HG02678 (cell line): ENCODE data around the gene ATP6AP2.
"Not testable (repeated sequence)": the region's sequence is repeated elsewhere in the genome, so short reads cannot be mapped to it uniquely, and the experiment has no call there.

Source experiments
- ATAC-seq: cut with Tn5 transposase; IDR thresholded peaks from one replicate; pipeline ENCODE4 v1.9.1; 2021; ENCODE audit warnings: mild to moderate bottlenecking, moderate library complexity; ENCODE audit not compliant: unreplicated experiment

Gene ATP6AP2

GRCh38 chrX:40580537-40581335 is at the start of gene ATP6AP2:
ATP6AP2 (plus strand) TSS chrX:40580970; CDS start chrX:40581066, 96 bp downstream.
- ATAC-seq, result peak; percentile 95

GRCh38 chrX:40531056-40531826 is 49.5 kb upstream of the ATP6AP2 start:
- ATAC-seq, result no peak

DNA sequence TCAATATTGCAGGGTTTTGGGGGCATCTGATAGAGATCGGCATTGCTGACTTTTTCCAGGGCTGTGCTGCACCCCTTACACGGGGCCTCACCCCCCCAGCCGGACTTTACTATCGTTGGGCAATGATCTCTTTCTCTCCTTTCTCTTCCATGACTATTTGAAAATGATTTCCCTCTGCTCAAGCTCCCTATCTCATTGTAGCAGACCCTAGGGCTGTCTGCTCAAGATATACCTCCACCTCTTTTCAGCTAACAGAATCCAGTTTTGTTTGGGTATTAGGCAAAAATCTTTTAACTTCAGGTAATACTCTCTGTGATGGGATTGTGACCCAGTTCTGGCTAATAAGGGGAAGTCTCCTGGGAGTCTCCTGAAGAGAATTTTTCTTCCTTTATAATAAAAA is 43.5 kb upstream of the ATP6AP2 start:
- no peak for ATAC-seq

DNA sequence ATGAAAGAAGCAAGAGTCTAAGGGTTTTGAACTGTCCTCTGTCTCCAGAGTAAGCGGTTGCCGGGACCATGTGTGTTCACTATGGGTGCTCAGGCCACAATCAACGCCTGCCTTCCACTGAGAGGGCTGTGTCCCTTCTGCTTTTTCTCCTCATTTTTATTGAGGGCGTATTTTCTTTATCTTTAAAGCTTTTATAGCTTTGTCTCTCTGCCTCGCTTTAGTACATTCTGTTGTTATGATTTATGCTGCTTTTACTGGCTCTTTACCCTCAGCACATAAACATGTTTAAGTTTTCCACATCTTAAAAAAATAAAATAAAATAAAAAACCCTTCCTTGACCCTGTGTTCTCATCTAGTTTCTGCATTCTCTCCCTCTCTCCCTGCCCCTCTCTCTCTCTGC is 42.4 kb upstream of the ATP6AP2 start:
- ATAC-seq, result no peak

DNA sequence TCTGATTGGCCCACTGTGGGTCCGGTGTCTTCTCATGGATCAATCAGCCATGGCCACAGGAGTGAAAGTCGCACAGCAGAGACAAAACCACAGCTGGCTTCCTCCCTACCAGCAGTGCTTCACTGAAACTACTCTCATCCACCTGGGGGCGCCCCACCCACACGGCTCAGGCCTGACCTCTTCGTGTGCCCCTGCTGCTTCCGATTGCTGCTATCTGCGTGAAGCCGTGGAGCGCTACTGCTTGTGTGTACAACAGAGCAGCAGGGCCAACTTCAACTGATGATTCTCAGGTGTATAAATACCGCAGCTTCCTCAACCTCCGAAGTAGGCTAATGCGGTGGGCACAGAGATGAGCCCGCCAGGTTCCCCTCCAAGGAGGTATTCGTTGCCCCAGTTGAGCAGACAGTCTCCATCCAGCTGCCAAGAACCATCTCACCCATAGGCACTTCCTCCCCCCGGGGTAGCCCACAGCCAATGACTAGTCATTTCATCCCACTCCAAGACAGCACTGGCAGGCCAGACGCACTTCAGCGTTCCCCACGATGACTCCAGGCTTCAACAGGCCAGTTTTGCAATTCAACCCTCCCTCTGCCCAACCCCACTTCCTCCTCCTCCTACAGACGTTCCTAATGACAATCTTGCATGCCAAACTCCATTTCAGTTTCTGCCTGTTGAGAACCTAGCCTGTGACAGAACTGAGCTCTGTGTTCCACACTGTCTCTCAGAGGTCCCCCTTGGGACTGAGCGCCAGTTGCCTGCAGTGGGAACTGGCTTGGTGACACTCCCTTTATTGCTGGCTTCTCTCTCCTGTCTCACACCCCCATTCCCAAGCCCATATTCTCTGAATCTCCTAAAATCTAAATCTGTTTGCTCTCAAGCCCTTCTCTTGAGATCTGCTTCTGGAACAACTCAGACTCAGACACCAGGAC is 41.3 kb upstream of the ATP6AP2 start:
- ATAC-seq, result peak; percentile 88

GRCh38 chrX:40542208-40542607 is 38.6 kb upstream of the ATP6AP2 start:
- no peak for ATAC-seq

GRCh38 chrX:40542972-40543371 is 37.8 kb upstream of the ATP6AP2 start:
- no peak for ATAC-seq

GRCh38 chrX:40543661-40544328 is 37.0 kb upstream of the ATP6AP2 start:
- ATAC-seq, result no peak

DNA sequence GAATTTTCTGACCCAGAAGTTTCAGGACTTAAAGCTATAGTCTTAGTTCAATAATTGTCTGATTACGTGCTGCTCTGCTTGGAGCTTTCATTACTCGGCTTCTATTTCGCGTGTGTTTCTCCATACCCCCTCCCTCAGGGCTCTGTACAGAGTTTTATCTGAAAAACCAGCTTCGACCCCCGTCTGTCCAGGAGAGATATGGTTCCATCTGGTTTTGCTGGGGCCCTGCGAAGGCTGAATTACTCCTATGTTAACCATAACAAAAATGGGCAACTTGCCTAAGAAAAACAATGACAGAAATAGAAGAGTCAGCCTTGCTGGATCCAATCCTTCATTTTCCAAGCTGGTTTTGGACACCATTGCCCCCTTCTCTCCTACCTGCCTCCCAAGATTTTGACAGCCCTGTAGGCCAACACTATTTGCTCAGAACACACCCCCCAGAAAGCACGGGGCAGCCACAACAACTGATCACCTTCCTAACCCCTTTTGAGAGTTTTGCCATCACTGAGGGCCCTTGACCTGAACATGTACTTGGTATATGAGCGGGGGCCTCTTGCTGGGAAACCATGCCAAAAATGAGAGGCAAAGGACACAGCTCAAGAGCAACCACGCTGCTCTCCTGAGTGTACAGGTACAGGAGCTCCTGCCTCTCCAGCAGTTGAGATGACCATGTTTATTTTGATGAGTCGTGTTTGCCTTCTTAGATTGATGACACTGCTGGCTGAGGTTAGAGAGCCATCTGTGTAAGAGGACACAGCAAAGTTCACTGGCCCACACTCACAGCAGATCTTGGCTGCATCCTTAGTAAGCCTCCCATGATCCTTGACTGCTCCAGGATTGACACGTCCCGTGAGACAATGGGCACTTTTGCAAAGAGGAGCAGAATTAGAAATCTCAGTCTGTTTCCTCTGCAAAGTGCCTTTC is 36.2 kb upstream of the ATP6AP2 start:
- ATAC-seq, result no peak

GRCh38 chrX:40546870-40547269 is 33.9 kb upstream of the ATP6AP2 start:
- no peak for ATAC-seq

GRCh38 chrX:40550066-40550465 is 30.7 kb upstream of the ATP6AP2 start:
- ATAC-seq, result no peak

DNA sequence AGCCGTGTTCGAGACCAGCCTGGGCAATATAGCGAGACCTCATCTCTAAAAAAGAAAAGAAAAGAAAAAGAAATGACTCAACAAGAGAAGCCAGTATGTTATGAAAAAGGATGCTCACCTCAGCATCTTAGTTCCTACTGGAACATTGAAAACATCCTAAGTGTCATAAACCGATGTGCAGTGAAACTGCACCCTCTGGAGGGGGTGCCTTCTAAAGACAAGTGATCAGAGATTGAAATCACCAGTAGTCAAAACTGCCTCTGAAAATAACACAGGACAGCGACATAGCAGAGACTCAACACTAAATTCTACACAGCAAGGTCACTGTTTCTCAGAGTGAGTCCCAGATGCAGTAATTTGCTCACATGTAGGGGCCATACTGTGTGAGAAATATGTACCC is 28.0 kb upstream of the ATP6AP2 start:
- no peak for ATAC-seq

DNA sequence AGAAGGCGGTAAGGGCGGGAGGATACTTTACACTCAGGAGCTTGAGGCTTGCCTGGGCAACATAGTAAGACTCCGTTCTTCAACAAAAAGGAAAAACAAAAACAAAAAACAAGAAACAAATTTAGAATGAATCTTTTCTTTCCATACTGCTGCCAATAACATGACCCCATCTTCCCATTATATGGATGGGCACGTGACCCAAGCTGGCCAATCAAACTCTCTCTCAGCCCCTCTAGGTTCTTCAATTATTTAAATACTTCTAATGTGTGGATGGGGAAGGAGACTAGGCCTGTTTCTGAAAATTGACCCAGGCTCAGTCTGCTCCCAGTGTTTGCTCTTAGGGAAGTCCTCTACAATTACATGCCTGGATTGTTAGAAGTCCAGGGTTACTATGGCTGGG is 22.2 kb upstream of the ATP6AP2 start:
- ATAC-seq, result no peak

DNA sequence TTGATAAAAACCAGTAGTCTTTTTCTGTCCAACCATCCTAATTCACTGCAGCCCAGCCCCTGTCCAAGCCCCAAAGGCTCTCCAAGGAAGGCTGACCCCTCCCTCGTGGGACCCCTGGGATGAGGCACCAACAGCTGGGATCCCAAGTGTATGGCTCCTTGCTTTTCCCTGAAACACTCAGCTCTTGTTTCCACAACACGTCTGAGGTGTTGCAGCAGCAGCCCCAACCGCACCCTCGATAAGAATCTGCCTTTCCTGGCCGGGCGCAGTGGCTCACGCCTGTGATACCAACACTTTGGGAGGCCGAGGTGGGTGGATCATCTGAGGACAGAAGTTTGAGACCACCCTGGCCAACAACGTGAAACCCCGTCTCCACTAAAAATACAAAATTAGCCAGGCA is 17.0 kb upstream of the ATP6AP2 start:
- no peak for ATAC-seq

GRCh38 chrX:40564447-40564846 is 16.3 kb upstream of the ATP6AP2 start:
- no peak for ATAC-seq

DNA sequence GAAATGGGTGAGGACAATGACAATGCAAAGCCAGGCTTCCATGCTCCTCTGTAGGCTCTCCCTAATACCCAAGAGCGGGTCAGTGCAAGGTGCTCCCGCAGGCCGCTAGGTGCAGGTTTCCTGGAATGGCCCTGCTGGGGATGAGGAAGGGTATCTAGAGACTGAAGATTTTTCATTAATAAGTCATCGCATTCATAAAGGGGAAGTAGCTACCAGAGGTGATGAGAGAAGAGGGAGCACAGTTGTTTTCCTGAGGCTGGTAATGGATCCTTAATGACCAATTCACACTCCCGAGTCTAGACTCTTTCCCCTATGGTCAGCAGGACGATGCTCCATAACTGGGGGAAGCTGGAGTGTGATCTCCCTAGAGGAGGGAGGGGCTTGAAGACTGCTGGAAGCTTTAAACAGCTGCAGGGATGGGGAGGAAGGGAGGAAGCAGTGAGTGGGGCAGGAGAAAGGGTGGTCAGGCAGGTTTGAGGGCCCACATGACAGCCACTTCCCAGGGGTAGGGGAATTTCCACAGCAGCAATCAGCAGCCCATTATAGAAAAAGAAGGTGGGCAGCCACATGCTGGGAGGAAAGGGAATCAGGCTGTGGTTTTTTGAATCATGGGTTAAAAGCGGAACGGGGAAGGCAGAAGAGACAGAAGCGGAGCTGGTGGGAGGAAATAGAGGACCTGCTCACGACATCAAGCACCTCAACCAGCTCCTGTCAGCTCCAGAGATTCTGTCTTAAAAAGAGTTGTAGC is 10.2 kb upstream of the ATP6AP2 start:
- no peak for ATAC-seq

GRCh38 chrX:40571164-40571563 is 9.6 kb upstream of the ATP6AP2 start:
- not testable (repeated sequence) for ATAC-seq

- no peak for ATAC-seq
These were observed 9.2 kb upstream of the ATP6AP2 start for GRCh38 chrX:40571600-40571999.

- ATAC-seq, result no peak
These were observed 7.0 kb upstream of the ATP6AP2 start for GRCh38 chrX:40573763-40574162.
